Measurements from ENCODE around the gene SETD2.
"Not testable (repeated sequence)": the region's sequence is repeated elsewhere in the genome, so short reads cannot be mapped to it uniquely, and the experiment has no call there.

DNA sequence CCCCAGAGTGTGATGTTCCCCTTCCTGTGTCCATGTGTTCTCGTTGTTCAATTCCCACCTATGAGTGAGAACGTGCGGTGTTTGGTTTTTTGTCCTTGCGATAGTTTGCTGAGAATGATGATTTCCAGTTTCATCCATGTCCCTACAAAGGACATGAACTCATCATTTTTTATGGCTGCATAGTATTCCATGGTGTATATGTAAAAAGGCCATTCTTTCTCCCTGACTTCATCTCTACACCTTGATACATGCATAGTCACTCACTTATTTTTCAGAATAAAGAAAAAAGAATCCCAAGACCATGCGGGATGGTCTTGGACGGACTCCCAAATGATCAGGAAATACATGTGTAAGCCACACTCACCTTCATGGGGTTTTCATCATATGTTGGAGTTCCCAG, 126.6 kb downstream of the SETD2 start:
- TF ChIP-seq, protein P1, sequence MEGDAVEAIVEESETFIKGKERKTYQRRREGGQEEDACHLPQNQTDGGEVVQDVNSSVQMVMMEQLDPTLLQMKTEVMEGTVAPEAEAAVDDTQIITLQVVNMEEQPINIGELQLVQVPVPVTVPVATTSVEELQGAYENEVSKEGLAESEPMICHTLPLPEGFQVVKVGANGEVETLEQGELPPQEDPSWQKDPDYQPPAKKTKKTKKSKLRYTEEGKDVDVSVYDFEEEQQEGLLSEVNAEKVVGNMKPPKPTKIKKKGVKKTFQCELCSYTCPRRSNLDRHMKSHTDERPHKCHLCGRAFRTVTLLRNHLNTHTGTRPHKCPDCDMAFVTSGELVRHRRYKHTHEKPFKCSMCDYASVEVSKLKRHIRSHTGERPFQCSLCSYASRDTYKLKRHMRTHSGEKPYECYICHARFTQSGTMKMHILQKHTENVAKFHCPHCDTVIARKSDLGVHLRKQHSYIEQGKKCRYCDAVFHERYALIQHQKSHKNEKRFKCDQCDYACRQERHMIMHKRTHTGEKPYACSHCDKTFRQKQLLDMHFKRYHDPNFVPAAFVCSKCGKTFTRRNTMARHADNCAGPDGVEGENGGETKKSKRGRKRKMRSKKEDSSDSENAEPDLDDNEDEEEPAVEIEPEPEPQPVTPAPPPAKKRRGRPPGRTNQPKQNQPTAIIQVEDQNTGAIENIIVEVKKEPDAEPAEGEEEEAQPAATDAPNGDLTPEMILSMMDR (conservative IDR thresholded peaks at IDR 0.05; ENCODE audit: low read length) = not testable (repeated sequence)
- TF ChIP-seq EZH2phosphoT487 (IDR thresholded peaks at IDR 0.05; ENCODE audit: borderline replicate concordance, low read depth, low read length) = not testable (repeated sequence)
